Measurements from ENCODE around the gene GYG1. TPM values are rescaled to one million over a fixed set of nuclear protein-coding genes. Genes with fewer than 3 reads are reported as not detected.

Gene GYG1
- total RNA-seq: 31.7 and 66.7 TPM in 2 replicates

DNA sequence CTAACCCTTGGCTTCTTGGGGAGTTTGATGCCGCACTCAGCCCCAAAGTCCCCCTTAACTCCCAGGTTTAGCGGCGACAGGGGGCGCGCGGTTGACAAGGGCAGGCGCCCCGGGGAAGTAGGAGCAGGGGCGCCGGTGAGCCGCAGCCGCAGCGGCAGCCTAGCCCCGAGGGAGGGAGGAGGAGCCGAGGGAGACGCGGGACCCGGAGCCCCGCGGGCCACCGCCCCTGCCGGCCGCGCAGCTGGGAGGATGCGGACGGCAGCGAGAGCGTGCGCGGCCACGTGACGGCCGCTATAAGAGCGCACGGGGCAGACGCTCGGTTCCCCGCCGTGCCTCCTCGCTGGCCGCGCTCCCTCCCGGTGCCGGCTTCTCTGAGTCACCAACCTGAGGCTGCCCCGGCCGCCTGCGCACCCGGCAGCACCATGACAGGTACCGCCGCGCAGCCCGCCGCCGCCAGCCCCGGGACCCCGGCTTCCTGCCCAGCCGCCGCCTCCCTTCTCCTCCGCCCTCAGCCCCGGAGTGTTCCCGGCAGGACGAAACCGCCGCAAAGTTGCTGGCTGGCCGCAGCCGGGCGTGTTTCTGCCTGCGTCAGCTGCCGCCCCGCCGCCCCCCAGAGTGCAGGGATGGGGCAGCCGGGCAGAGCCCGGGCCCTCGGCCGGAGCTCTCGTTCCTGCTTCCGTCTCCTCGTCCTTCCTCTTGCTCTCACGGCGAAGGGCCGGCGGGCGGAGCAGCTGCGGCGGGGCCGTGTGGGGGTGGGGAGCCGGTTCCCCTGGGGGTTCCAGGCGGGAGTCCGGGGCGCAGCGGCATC lies at the start of gene GYG1:
TSS of gene GYG1 (plus strand) at position 322 of the 808 bp plus-strand sequence. CDS start at position 423, 101 bp downstream.

Other genes with a start within 250 kb of the GYG1 start
- gene CPB1, start 163.7 kb upstream of the GYG1 start, total RNA-seq: 1.6 TPM in 1 of 2 replicates, not detected in the other
- gene CPA3, start 126.2 kb upstream of the GYG1 start, total RNA-seq: not detected in 2 replicates
- 15.7 and 19.4 TPM in 2 replicates for gene HLTF, start 95.0 kb downstream of the GYG1 start, total RNA-seq
- gene HPS3, start 138.1 kb downstream of the GYG1 start, total RNA-seq: 12.7 and 16.5 TPM in 2 replicates
- gene CP, start 230.3 kb downstream of the GYG1 start, total RNA-seq: 0.47 TPM in 1 of 2 replicates, not detected in the other